NT2/D1 (cell line): ENCODE results near the gene KCNJ10.
A peak's percentile ranks its signal among the peaks of the same experiment; 100 is the strongest.

Experiments used
- DNase-seq: peaks from one replicate; pipeline ENCODE4 v3.0.0-alpha.2; 2011; ENCODE audit warnings: low read depth, low spot score
- H3K27me3 ChIP-seq: 2 replicates; pipeline ENCODE4 v1.6.0; 2011; ENCODE audit warnings: mild to moderate bottlenecking; ENCODE audit not compliant: insufficient read length, insufficient read depth
- H3K36me3 ChIP-seq: 2 replicates; pipeline ENCODE4 v1.6.1; 2011; ENCODE audit warnings: mild to moderate bottlenecking, low read length, mixed read lengths; ENCODE audit not compliant: insufficient read depth, insufficient read length
- H3K4me1 ChIP-seq: 2 replicates; pipeline ENCODE4 v1.5.1; 2011; ENCODE audit not compliant: insufficient read depth, insufficient read length
- H3K4me3 ChIP-seq: 2 replicates; pipeline ENCODE4 v1.5.1; 2011; ENCODE audit warnings: low read depth; ENCODE audit not compliant: insufficient read length
- H3K9ac ChIP-seq: 2 replicates; pipeline ENCODE4 v1.6.0; 2011; ENCODE audit warnings: low read depth; ENCODE audit not compliant: insufficient read length
- H3K9me3 ChIP-seq: 2 replicates; pipeline ENCODE4 v1.5.1; 2011; ENCODE audit warnings: mild to moderate bottlenecking, low read length; ENCODE audit not compliant: insufficient read depth
- SUZ12 ChIP-seq: IDR thresholded peaks from 2 replicates; pipeline ENCODE4 v1.6.1; 2011; ENCODE audit not compliant: insufficient read length, insufficient read depth; ENCODE audit errors: extremely low read depth
- YY1 ChIP-seq: IDR thresholded peaks from 2 replicates; pipeline ENCODE4 v1.6.1; 2011; ENCODE audit not compliant: insufficient read length, insufficient read depth
- ZNF274 ChIP-seq: IDR thresholded peaks from 2 replicates; pipeline ENCODE4 v1.6.1; 2011; ENCODE audit warnings: mild to moderate bottlenecking, low read depth, low read length

Gene KCNJ10

DNA sequence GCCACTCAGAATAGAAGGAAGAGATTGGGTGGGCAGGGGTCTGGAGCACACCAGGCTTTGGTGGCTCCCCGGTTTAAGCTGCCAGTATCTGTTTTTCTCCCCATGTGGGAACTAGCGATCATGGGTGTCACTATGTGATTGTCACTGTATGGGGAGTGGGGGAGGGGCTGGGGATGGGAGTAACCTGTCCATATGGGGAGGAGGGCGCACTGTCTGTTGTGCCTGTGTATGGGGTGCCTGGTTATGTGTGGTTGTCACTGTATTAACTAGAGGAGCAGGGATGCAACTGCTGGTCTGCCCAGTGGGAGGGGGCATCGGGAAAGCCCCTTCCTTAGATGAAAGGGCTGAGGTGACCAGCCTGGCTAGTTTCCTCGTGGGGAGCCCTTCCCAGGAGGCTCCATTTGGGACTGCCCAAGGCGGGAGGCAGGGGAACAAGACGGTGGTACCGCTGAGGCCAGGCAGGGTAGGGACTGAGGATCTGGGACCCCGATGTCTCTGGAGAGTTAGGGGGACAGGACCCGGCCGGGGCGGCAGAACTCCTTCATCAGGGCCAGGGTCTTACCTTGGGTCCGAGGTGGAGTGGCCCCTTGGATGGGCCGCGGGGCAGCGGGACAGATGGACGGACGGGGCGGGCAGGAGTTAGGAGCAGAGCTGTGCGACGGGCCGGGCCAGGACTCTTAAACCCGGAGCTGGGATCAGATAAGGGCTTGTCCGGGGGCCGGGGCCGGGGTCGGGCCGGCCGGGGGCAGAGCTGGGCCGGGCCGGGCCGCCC is at the start of gene KCNJ10:
Gene KCNJ10 (minus strand): TSS at position 701 of the 772 bp plus-strand sequence. CDS start 27,628 bp downstream, outside the sequence.
- peak within 1 kb of the TSS; percentile 65 for H3K9ac ChIP-seq

DNA sequence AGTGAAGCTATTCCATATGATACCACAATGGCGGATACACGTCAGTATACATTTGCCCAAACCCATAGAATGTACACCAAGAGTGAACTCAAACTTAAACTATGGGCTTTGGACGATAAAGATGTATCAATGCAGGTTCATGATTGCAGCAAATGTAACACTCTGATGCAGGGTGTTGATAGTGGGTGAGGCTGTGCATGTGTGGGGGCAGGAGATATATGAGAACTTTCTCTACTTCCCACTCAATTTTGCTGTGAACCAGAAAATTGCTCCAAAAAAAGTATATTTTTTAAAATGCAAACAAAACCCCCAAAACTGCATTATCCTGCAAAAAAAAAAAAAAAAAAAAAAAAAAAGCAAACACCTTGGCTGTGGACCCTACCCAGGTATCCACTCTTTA is 49.0 kb upstream of the KCNJ10 start:
- no peak overlapping the region for H3K4me3 ChIP-seq
- TF ChIP-seq ZNF274 (no peak), YY1 (no peak), SUZ12 (no peak)
- no peak overlapping the region for H3K9ac ChIP-seq
- no peak for DNase-seq
- no peaks in the 10 kb centered on the region for H3K9me3 ChIP-seq
- no peaks in the 10 kb centered on the region for H3K27me3 ChIP-seq
- peaks cover 25% of the 10 kb centered on the region for H3K4me1 ChIP-seq
- H3K36me3 ChIP-seq = peaks cover 44% of the 10 kb centered on the region

More for the DNA sequence above, at the start of gene KCNJ10:
- Histone ChIP-seq H3K9me3 (no peaks in the 10 kb centered on the region), H3K27me3 (peaks cover 49% of the 10 kb centered on the region), H3K4me1 (peaks cover 14% of the 10 kb centered on the region), H3K36me3 (no peaks in the 10 kb centered on the region), H3K4me3 (peak within 1 kb of the TSS; percentile 35)
- DNase-seq = no peak
- TF ChIP-seq YY1 (no peak), SUZ12 (no peak), ZNF274 (no peak)

DNA sequence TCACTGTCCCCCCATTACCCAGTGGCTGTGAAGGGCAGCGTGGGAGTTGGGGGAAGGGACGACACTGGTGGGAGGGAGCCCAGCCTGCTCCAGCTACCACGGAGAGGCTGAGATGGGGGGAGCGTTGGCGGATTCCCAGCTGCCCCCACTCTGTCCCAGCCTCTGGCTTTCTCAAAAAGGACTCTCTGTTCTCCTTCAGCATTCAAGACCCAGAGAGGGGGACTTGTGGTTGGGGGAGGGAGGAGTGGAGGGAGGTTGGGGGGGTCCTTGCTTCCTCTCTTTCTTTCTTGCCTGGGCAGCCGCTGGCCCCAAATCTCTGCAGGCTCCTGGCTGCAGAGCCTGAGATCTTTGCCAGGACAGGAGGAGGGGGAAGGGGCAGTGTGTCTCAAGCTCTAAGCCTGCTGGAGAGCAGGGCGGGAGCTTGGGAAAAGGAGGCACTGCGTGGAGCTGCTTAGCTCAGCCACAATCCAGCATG is 47.8 kb upstream of the KCNJ10 start:
- H3K9me3 ChIP-seq = no peaks in the 10 kb centered on the region
- TF ChIP-seq SUZ12 = no peak
- no peak for TF ChIP-seq ZNF274
- TF ChIP-seq YY1 = no peak
- H3K9ac ChIP-seq = peak overlapping the region; percentile 38
- DNase-seq = no peak
- peak overlapping the region; percentile 49 for H3K4me3 ChIP-seq
- no peaks in the 10 kb centered on the region for H3K27me3 ChIP-seq
- peaks cover 33% of the 10 kb centered on the region for H3K36me3 ChIP-seq
- peaks cover 30% of the 10 kb centered on the region for H3K4me1 ChIP-seq

DNA sequence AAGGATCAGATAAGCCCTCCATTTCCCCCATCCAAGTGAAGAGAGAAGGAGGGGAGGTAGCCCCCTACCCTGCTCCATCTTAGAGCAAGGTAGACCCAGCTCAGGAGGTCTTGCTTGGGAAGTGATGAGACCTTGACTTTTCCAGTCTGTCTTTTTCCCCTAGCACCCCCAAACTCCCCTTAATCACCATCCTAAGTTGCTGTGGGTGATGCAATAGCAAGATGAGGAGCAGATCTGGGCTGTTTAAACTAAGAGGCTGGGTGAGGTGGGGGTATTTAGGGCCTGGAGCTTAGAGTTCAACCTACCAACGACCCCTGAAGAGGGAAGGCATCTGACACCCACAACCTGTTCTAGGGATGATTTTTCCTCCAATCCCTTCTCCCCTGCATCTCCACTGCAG is 47.3 kb upstream of the KCNJ10 start:
- Histone ChIP-seq H3K9ac (peak overlapping the region; percentile 38), H3K9me3 (no peaks in the 10 kb centered on the region)

DNA sequence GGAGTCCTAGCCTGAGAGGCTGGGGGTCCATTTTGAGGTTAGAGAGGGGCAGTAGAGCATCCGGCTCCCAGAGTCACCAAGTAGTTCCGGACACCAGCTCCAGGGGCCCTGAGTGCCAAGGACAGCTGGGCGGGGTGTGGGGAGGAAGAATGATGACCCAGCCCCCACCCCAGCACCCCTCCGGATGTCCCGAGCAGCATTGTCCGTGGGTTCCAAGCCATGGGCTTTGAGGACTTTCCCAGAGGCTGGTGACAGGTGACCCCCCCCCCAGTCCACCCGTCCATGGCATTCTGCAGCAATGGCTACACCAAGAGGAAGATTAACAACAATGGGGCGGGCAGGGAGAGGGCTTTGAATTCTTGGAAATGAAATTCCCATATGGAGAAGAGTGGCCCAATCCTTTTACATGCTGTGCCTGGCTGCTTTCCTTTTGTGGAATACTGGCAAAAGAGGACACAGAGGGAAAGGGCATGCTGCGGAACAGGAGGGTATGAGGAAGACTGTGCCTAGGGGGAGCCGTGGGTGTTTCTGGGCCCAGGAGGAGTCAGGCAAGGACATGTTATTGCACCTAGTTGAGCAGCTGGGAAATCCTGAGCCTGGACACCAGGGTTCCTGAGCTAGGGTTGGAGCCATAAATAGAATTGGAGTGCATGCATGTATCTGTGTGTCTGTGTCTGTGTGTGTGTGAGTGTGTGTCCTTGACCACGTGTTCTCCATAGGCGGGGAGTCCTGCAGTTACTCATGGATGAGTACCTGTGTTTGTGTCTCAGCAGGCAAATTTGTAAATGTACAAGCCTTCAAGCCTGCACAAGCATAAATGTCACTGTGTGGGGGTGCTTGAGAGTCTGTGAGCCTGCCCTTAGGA is 46.6 kb upstream of the KCNJ10 start:
- no peak for DNase-seq
- Histone ChIP-seq H3K4me1 (peaks cover 35% of the 10 kb centered on the region), H3K9ac (peak overlapping the region; percentile 82), H3K27me3 (no peaks in the 10 kb centered on the region), H3K9me3 (no peaks in the 10 kb centered on the region), H3K36me3 (peaks cover 22% of the 10 kb centered on the region), H3K4me3 (peak overlapping the region; percentile 49)
- no peak for TF ChIP-seq SUZ12
- TF ChIP-seq ZNF274 = no peak
- TF ChIP-seq YY1 = no peak

More for the DNA sequence above, 47.3 kb upstream of the KCNJ10 start:
- Histone ChIP-seq H3K27me3 (no peaks in the 10 kb centered on the region), H3K36me3 (peaks cover 29% of the 10 kb centered on the region), H3K4me1 (peaks cover 35% of the 10 kb centered on the region), H3K4me3 (peak overlapping the region; percentile 49)
- TF ChIP-seq YY1 (no peak), ZNF274 (no peak), SUZ12 (no peak)
- no peak for DNase-seq

DNA sequence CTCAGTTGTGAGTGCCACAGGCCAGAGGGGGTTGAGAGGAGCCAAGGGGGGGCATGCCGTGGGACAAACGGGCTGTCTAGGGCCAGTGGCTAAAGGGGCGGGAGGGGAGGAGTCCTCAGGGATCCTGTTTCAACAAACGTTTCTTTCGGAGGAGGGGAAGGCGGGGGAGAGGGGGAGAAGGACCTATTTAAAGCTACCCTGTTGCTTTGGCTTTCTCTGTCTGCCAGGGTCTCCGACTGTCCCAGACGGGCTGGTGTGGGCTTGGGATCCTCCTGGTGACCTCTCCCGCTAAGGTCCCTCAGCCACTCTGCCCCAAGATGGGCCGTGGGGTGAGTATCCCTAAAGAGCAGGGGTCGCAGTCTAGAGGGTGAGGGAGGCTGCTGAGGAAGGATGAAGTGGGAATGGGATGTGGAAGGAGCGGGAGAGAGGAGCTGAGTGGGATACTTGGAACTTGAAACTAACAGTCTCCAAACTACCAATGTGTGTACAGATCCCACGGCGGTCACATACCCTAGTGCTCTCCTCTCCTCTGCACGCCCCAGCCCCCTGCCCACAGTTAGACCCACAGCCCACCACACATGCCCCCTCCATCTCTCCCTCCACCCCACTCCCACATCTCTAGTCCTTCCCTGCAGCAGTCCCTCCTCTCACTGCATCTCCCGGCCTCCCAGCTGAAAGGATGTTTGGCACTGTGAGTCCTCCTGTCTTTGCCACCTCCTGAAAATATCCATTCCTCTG is 45.8 kb upstream of the KCNJ10 start, which contains the start of gene ATP1A2:
Gene ATP1A2 (plus strand): TSS at position 215 of the 738 bp plus-strand sequence. CDS start 103 bp downstream, at position 318.
- TF ChIP-seq SUZ12 (no peak), ZNF274 (no peak), YY1 (no peak)
- no peak for DNase-seq
- peaks cover 35% of the 10 kb centered on the region for H3K4me1 ChIP-seq
- no peaks in the 10 kb centered on the region for H3K9me3 ChIP-seq
- no peaks in the 10 kb centered on the region for H3K27me3 ChIP-seq
- H3K36me3 ChIP-seq = peaks cover 14% of the 10 kb centered on the region
- H3K4me3 ChIP-seq = peak within 1 kb of the TSS; percentile 49
- peak within 1 kb of the TSS; percentile 82 for H3K9ac ChIP-seq
